Sigmoid colon (tissue), 4 donors: ENCODE measurements around the gene DHRS4.

Source experiments
- EP300 ChIP-seq, 4 donors: sonication (generic); formaldehyde crosslinking; IDR thresholded peaks; one replicate each; pipeline ENCODE4 v1.6.1; 2017; ENCODE audit warnings: antibody characterized with exemption in 4 of 4
- POLR2AphosphoS5 ChIP-seq, 4 donors: sonication (generic); formaldehyde crosslinking; IDR thresholded peaks; one replicate each; pipeline ENCODE4 v1.6.1; 2017; ENCODE audit warnings: antibody characterized with exemption in 4 of 4
- TF ChIP-seq, protein P1 (sequence below), 4 experiments: fragments of 450-650 bp in 3 of 4; fragments of 200-600 bp in 1 of 4; IDR thresholded peaks; one replicate each; pipeline ENCODE4 v1.5.1; 2016 to 2019; ENCODE audit warnings: antibody characterized with exemption in 4 of 4, mild to moderate bottlenecking in 3 of 4, moderate library complexity in 2 of 4

DNA sequence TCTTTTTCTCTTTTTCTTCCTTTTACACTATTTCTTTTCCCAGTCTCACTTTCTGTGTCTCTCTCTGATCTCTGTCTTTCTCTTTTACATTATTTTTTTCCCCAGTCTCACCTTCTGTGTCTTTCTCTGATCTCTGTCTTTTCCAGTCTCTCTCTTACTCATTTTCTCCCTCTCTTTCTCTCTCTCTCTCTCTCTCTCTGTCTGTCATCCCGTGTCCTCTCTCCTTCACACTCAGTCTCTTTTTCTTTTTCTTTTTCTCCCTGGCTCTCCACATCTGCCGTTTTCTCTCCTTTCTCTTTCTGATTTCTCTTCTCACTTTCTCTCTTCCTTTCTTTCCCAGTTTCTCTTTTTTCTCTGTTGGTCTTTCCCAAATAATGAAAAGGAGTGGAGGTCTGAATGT is 57.5 kb downstream of the DHRS4 start:
- TF ChIP-seq POLR2AphosphoS5 (IDR thresholded peaks at IDR 0.05) (no peak), EP300 (IDR thresholded peaks at IDR 0.05) (no peak)
- TF ChIP-seq, protein P1, sequence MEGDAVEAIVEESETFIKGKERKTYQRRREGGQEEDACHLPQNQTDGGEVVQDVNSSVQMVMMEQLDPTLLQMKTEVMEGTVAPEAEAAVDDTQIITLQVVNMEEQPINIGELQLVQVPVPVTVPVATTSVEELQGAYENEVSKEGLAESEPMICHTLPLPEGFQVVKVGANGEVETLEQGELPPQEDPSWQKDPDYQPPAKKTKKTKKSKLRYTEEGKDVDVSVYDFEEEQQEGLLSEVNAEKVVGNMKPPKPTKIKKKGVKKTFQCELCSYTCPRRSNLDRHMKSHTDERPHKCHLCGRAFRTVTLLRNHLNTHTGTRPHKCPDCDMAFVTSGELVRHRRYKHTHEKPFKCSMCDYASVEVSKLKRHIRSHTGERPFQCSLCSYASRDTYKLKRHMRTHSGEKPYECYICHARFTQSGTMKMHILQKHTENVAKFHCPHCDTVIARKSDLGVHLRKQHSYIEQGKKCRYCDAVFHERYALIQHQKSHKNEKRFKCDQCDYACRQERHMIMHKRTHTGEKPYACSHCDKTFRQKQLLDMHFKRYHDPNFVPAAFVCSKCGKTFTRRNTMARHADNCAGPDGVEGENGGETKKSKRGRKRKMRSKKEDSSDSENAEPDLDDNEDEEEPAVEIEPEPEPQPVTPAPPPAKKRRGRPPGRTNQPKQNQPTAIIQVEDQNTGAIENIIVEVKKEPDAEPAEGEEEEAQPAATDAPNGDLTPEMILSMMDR (IDR thresholded peaks at IDR 0.05), result no peak
